IPS-15b (cell line): Measurements from ENCODE around the gene KCNQ1OT1.

Experiments
- H3K27me3 ChIP-seq: one replicate; pipeline ENCODE4 v1.6.1; 2013; ENCODE audit warnings: low read length; ENCODE audit not compliant: control insufficient read depth, insufficient read depth
- H3K36me3 ChIP-seq: one replicate; pipeline ENCODE4 v1.6.1; 2013; ENCODE audit warnings: low read length; ENCODE audit not compliant: control insufficient read depth, insufficient read depth
- H3K4me1 ChIP-seq: one replicate; pipeline ENCODE4 v1.6.1; 2013; ENCODE audit warnings: mild to moderate bottlenecking, low read length; ENCODE audit not compliant: control insufficient read depth, insufficient read depth
- H3K4me3 ChIP-seq: one replicate; pipeline ENCODE4 v1.5.1; 2013; ENCODE audit warnings: low read depth, low read length
- H3K9ac ChIP-seq: one replicate; pipeline ENCODE4 v1.6.1; 2013; ENCODE audit warnings: low read depth, mild to moderate bottlenecking, low read length
- H3K9me3 ChIP-seq: one replicate; pipeline ENCODE4 v1.6.1; 2013; ENCODE audit warnings: mild to moderate bottlenecking, low read length; ENCODE audit not compliant: control insufficient read depth, insufficient read depth

The KCNQ1OT1 gene

GRCh38 chr11:2674658-2675131 lies 25.1 kb downstream of the KCNQ1OT1 start:
- no peak overlapping the region for H3K4me3 ChIP-seq
- H3K4me1 ChIP-seq: no peaks in the 10 kb centered on the region
- no peaks in the 10 kb centered on the region for H3K9me3 ChIP-seq
- H3K36me3 ChIP-seq: no peaks in the 10 kb centered on the region
- H3K9ac ChIP-seq: no peak overlapping the region
- H3K27me3 ChIP-seq: no peaks in the 10 kb centered on the region

- Histone ChIP-seq H3K4me1 (no peaks in the 10 kb centered on the region), H3K9me3 (no peaks in the 10 kb centered on the region), H3K4me3 (no peak overlapping the region), H3K36me3 (peaks cover 1% of the 10 kb centered on the region), H3K9ac (no peak overlapping the region), H3K27me3 (no peaks in the 10 kb centered on the region)
Measured at GRCh38 chr11:2673871-2674471, 25.8 kb downstream of the KCNQ1OT1 start.

GRCh38 chr11:2673250-2673610 lies 26.6 kb downstream of the KCNQ1OT1 start:
- H3K9ac ChIP-seq: no peak overlapping the region
- H3K36me3 ChIP-seq: peaks cover 4% of the 10 kb centered on the region
- H3K27me3 ChIP-seq: no peaks in the 10 kb centered on the region
- no peak overlapping the region for H3K4me3 ChIP-seq
- H3K9me3 ChIP-seq: no peaks in the 10 kb centered on the region
- H3K4me1 ChIP-seq: no peaks in the 10 kb centered on the region

GRCh38 chr11:2672553-2673249 lies 27.1 kb downstream of the KCNQ1OT1 start:
- H3K9me3 ChIP-seq: no peaks in the 10 kb centered on the region
- no peak overlapping the region for H3K9ac ChIP-seq
- H3K36me3 ChIP-seq: peaks cover 8% of the 10 kb centered on the region
- H3K27me3 ChIP-seq: no peaks in the 10 kb centered on the region
- no peaks in the 10 kb centered on the region for H3K4me1 ChIP-seq
- H3K4me3 ChIP-seq: no peak overlapping the region

- H3K4me1 ChIP-seq: no peaks in the 10 kb centered on the region
- H3K27me3 ChIP-seq: no peaks in the 10 kb centered on the region
- no peaks in the 10 kb centered on the region for H3K9me3 ChIP-seq
- no peak overlapping the region for H3K4me3 ChIP-seq
- no peak overlapping the region for H3K9ac ChIP-seq
- H3K36me3 ChIP-seq: peaks cover 8% of the 10 kb centered on the region
Measured at GRCh38 chr11:2671748-2672147, 28.0 kb downstream of the KCNQ1OT1 start.

GRCh38 chr11:2670541-2671100 lies 29.2 kb downstream of the KCNQ1OT1 start:
- H3K36me3 ChIP-seq: peaks cover 8% of the 10 kb centered on the region
- H3K4me1 ChIP-seq: no peaks in the 10 kb centered on the region
- H3K9me3 ChIP-seq: no peaks in the 10 kb centered on the region
- no peak overlapping the region for H3K4me3 ChIP-seq
- no peak overlapping the region for H3K9ac ChIP-seq
- no peaks in the 10 kb centered on the region for H3K27me3 ChIP-seq

- H3K9ac ChIP-seq: no peak overlapping the region
- no peaks in the 10 kb centered on the region for H3K9me3 ChIP-seq
- no peaks in the 10 kb centered on the region for H3K27me3 ChIP-seq
- no peaks in the 10 kb centered on the region for H3K4me1 ChIP-seq
- H3K4me3 ChIP-seq: no peak overlapping the region
- peaks cover 8% of the 10 kb centered on the region for H3K36me3 ChIP-seq
Measured at GRCh38 chr11:2669634-2670469, 29.9 kb downstream of the KCNQ1OT1 start.

- Histone ChIP-seq H3K36me3 (peaks cover 8% of the 10 kb centered on the region), H3K9me3 (no peaks in the 10 kb centered on the region), H3K4me1 (no peaks in the 10 kb centered on the region), H3K27me3 (no peaks in the 10 kb centered on the region), H3K9ac (no peak overlapping the region), H3K4me3 (no peak overlapping the region)
Measured at GRCh38 chr11:2668876-2669275, 30.9 kb downstream of the KCNQ1OT1 start.

- H3K27me3 ChIP-seq: no peaks in the 10 kb centered on the region
- no peak overlapping the region for H3K4me3 ChIP-seq
- H3K9ac ChIP-seq: no peak overlapping the region
- no peaks in the 10 kb centered on the region for H3K4me1 ChIP-seq
- peaks cover 8% of the 10 kb centered on the region for H3K36me3 ChIP-seq
- H3K9me3 ChIP-seq: no peaks in the 10 kb centered on the region
Measured at GRCh38 chr11:2667940-2668339, 31.9 kb downstream of the KCNQ1OT1 start.

- Histone ChIP-seq H3K27me3 (no peaks in the 10 kb centered on the region), H3K9ac (no peak overlapping the region), H3K4me1 (no peaks in the 10 kb centered on the region), H3K36me3 (peaks cover 8% of the 10 kb centered on the region), H3K4me3 (no peak overlapping the region), H3K9me3 (no peaks in the 10 kb centered on the region)
Measured at GRCh38 chr11:2666828-2667570, 32.8 kb downstream of the KCNQ1OT1 start.

- Histone ChIP-seq H3K4me1 (no peaks in the 10 kb centered on the region), H3K36me3 (peaks cover 8% of the 10 kb centered on the region), H3K4me3 (no peak overlapping the region), H3K9ac (no peak overlapping the region), H3K9me3 (no peaks in the 10 kb centered on the region), H3K27me3 (no peaks in the 10 kb centered on the region)
Measured at GRCh38 chr11:2666401-2666741, 33.4 kb downstream of the KCNQ1OT1 start.
